Raji (cell line): ENCODE measurements around the gene WDR45.

Experiments used
- POLR2A ChIP-seq: IDR thresholded peaks from 2 replicates; pipeline ENCODE4 v1.6.1; 2011; ENCODE audit warnings: low read depth, low read length, control low read depth; ENCODE audit not compliant: insufficient read depth

The WDR45 gene

DNA sequence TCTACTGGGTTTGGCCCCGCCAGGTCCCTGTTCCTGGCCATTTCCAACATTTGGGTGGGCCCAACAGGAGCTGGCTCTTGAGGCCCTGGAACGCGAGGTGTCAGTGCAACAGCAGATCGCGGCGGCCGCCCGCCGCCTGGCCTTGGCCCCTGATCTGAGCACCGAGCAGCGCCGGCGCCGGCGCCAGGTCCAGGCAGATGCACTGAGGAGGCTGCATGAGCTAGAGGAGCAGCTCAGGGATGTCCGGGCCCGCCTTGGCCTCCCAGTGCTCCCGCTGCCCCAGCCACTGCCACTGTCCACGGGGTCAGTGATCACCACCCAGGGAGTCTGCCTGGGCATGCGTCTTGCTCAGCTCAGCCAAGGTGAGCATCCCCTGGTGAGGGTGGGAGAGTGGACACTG is 15.4 kb downstream of the WDR45 start:
- TF ChIP-seq POLR2A = no peak

DNA sequence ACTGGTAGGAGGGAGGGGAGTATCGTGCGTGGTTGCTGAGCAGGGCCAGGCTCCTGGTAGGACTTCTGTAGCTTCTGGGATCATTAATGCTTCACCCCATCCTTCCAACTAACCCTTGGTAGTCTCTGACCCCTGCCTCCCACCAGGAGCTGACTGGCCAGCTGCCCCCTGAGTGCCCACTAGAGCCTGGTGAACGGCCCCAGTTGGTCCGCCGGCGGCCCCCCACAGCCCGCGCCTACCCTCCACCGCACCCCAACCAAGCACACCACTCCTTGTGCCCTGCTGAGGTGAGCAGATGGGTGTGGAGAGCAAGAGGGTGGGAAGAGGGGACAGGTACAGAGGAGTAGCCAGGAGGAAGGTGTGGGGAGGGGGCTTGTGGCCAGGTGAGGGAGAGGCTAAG is 16.0 kb downstream of the WDR45 start:
- TF ChIP-seq POLR2A = no peak

DNA sequence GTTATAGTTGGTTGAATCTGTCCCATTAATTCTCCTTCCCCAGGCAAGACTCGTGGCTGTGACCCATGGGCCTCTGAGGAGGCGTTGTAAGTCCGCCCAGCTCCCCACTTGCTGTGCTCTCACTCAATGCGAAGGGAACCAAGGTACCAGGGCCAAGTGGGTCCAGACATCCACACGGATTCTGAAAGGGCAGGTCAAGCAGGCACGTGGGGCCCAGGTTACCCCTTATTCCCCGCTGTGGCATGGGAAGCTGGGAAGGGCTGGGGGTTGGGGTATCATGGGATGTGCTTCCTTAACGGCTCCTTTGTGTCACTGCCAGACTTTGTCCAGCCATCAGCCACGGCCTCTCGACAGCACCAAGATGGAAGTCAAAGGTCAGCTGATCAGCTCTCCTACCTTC is 17.8 kb downstream of the WDR45 start:
- TF ChIP-seq POLR2A = no peak

DNA sequence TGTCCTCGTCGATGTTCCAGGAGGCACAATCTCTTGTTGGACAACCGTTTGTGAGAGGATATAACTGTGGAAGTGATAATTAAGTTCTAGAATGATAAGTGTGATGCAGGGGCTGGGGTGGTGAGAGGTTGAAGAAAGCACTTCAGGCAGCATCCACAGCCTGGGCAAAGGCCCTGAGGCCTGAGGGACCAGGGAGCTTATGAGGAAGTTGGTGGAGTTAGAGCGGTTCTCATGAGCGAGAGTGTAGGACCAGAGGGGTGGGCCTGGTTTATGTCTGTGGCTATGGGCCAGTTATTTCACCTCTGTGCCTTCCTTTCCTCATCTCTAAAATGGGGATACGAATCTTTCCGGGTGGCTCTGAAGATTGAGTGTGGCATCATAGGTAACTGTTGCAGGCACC is 18.2 kb downstream of the WDR45 start:
- TF ChIP-seq POLR2A = no peak

DNA sequence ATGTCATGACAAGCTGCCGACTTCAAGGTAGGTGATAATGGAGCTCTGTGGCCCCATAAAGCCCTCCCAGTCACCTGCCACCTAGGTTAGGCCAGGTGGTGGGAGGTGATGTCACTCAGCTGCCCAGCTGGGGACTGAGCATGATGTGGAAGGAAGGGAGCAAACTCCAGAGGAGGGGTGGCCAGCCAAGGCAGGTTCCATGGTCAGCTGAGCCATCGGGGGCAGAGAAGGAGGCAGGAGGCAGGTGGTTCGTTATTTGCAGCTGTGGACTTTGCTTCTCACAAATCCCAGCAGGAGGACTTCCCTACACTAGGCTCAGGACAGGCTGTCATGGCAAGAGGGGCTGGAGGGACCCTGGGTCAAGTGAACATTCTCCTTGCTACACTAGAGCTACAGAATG is 18.8 kb downstream of the WDR45 start:
- TF ChIP-seq POLR2A = no peak

DNA sequence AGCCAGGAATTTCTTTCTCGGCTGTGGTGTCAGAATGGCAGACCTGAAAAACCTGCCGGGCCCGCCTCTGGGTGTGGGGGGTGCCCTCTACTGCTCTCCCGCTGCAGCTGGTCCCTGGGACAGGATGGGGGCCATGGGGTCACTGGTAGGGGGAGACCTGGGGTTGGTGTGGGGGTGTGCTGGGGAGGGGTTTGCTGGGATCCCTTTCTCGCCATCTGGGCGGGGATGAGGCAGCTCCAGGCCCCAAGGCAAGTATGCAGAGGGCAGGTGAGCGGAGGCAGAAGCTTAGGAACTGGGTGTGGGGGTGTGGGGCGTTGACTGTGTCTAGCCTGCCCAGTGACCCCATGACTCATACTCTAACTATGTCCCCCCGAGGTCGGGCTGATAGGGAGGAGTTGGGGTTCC is 20.0 kb downstream of the WDR45 start:
- no peak for TF ChIP-seq POLR2A

DNA sequence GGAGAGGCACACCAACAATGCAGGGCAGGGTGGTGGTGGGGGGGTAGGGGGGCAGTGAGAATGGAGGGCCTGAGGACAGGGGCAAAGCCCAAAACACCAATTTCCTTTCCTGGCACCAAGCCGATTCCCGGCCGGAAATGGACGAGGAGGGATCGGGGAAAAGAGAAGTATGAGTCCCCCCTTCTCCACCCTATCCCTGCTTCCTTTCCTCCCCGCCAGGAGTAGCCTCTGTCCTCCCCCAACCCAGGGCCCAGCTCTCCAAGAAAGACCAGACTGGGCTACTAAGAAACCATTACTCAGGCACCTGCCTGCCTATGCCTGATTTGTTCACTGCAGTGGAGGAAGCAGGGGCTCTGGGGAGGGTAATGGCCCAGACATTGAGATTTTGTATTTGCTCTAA is 20.5 kb downstream of the WDR45 start:
- no peak for TF ChIP-seq POLR2A

DNA sequence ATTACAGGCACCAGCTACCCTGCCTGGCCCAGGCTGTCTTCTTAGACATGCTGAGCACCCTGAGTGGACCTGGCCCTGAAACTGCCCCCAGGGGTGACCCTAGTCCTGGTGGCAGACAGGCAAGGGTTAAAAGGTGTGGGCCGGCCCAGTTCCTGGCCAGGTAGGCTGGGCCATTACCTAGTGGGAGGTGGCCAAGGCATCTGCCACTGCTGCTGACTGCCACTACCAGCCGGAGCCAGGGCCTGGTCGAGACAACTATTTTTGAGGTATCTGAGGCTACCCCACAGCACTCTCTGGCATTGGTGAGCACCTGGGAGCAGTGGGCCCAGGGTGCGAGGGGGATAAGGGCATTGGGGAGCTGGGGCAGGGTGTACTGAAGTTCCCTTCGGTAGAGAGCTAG is 20.9 kb downstream of the WDR45 start, which contains the start of gene CCDC120:
TSS of gene CCDC120 (plus strand) at position 206 of the 400 bp plus-strand sequence. CDS start 3,043 bp downstream, outside the sequence.
- TF ChIP-seq POLR2A = no peak

DNA sequence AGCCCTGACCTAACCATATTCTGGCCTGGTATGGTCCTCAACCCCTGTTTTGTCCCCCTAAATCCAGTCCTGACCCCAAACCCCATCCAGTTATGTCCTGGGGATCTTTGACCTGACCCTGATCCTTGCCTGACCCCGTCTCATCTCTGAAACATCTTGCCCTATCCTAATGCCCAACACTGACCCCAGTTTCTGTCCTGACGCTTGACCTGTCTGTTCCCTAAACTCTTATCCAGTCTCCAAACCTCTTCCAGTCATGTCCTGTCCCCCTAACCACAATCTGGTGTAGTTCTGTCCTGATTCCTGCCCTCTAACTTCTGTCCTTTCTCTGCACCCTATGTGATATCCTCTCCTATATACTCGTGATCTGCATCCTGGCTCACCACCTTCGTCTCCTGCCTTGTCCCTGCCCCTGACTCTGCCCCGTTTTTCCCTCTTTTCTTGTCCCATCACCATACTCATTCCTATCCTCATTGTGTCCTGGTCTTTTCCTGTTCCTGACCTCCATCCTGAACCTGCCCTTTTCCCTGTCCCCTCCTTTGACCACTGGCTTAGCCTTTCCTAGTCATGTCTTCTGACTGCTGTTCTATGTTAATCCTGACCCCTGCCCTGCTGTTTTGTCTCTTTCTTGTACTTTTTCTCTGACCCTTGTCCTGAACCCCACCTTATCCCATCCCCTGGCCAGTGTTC is 25.5 kb downstream of the WDR45 start:
- TF ChIP-seq POLR2A = no peak

DNA sequence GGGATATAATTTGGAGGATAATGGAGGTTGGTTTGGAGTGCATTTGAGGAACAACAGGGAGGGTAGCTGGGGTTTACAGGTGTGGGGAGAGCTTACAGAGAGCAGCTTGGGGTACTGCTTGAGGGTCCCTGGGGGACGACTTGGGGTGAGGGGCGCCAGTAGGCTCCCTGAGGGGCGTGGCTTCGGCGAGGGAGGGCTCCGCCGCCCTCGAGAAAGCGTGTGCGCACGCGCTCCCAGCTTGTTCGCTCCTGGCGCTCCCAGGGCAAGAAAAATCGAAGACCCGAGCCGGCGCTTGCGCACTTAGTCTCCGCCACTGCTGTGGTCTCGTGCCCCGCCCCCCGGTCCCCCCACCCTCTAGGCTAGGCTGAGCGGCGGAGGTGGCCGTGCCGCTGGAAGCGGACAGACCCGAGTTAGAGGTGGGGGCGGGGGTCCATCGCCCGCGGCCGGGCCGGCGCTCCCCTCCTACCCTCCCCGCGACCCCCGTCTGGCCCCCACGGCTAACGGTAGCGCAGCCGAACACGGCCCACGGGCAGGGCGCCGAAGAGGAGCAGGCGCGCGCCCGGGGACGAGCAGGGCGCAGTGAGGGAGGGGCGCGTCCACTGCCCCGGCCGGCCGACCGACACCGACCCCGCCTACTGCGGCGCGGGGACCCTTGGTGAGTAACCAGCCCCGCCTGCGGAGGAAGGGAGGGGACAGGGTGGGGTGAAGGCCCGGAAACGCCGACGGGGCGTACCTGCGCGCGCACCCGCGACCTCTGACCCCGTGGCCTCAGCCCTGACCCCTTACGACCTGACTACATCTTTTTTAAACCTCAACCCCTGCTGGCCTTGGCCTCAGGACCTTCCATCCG is 26.2 kb downstream of the WDR45 start:
- TF ChIP-seq POLR2A = no peak

DNA sequence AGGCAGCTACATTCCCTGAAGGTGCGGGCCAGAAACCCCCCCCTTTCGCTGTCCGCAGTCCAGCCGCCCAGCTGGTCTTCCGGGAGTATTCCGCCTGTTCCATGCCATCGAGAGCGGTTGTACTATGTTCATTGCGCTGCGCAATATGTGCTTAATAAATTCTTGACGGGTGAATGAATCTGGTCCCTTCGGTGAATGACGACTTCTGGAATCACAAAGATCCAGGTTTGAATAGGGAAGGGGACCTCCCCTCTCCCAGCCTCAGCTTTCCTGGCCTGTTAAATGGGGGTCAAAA is 35.8 kb downstream of the WDR45 start:
- TF ChIP-seq POLR2A = no peak

DNA sequence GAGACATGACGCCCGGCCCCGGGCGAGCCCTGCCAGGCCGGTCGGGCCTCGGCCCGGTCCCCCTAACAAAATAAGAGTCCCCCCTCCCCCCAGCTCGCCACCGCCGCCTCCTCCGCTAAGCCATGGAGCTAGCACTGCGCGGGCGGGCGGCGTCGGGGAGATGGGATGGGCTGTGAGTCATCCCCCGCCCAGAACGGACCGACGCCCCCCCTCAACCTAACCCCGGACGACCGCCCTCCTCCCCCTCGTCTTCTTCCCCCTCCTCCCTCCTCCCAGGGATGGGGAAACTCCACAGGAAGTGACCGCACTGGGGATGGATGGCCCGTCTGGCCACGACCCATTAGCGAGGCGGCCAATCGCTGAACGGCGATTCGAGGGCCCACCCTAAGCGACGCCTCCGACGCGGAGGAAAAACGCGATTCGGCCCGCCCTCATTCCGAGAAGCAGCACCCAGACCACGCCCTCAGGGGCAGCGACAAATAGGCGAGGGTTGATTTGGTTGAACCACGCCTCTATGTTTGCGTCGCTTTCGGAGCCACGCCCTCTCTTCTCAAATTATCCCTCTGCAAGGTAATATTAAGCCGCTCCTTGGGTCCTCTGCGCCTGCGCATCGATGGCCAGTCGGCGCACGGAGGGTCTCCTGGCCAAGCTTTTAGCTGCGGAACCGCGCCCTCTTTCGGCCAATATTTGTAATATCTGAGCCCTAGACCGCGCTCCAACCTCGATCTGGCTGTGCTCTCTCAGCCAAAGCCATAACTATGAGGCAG is 36.3 kb downstream of the WDR45 start, which contains the start of gene TFE3:
TSS of gene TFE3 (minus strand) at position 138 of the 767 bp plus-strand sequence. CDS start at position 7, 131 bp downstream.
- TF ChIP-seq POLR2A = peak; percentile 20

DNA sequence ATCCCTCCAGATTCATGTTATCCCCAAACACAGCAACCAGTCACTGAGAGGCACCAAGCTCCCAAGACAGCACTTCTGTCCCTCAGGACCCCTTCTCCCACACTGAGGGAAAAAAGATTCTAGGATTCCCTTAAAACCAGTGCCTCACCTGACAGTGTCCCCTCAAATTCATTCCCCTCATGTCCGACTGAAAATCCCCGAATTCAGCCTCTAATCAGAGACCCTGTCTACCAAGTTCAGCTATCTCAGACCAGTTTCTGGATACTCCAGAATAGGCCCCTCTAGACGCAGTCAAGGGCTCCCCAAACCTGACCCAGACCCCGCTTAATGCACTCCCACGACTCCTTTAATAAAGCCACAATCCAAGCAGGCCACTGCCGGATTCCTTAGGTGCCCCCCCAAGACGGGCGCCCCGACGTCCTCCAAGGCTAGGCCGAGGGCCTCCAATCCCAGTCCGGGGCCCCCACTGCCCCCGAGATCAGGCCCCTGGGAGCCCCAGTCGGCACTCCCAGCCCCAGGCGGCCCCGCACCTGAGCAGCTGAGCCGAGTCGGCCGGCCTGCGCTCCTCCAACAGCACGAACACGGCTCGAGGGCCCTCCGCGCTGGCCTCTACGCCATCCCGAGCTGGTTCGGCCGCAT is 37.0 kb downstream of the WDR45 start:
- no peak for TF ChIP-seq POLR2A

DNA sequence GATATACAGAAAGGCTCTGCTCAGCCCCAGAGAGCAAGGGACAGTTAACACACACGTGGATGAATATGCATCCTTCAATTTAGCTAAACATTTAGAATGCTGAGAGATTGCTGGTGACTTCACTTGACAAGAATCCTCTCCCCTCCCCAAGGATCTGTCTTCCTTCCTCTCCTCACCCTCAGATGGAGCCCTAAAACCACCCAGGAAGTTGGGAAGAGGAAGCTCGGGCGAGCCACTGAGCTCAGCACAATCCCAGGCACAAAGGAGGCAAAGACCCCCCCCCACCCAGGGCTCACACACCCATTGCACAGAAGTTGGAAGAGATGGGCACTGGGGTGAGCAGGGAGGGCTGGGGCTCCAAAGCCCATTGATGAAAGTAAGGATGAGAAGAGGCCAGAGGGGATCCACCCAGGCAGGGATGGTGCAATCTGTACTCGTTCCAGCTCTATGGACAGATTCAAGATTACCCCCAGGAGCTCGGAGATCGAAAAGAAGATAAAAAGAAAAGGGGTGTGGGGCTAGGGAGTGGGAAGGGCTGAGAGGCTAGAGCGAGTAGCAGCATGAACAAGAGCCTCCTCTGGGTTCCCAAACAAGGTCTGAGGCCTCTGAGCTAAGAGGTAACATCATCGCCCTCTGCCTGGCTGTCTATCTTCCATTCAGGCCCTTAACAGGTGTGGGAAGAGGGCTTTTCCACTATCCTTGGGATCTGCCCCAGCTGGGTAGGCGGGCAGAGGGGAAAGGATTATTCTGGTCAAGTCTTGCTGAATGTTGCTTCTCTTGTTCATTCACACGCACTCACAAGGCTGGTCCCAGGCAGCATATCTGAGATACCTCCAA is 37.7 kb downstream of the WDR45 start:
- no peak for TF ChIP-seq POLR2A
